HG03060 (cell line): ENCODE data around the gene ACOXL.

Experiments used
- ATAC-seq: cut with Tn5 transposase; IDR thresholded peaks from one replicate; pipeline ENCODE4 v1.9.1; 2021; ENCODE audit warnings: low read depth, moderate number of reproducible peaks; ENCODE audit not compliant: unreplicated experiment

ACOXL gene

GRCh38 chr2:110872521-110872920, 140.1 kb downstream of the ACOXL start:
- ATAC-seq = no peak

DNA sequence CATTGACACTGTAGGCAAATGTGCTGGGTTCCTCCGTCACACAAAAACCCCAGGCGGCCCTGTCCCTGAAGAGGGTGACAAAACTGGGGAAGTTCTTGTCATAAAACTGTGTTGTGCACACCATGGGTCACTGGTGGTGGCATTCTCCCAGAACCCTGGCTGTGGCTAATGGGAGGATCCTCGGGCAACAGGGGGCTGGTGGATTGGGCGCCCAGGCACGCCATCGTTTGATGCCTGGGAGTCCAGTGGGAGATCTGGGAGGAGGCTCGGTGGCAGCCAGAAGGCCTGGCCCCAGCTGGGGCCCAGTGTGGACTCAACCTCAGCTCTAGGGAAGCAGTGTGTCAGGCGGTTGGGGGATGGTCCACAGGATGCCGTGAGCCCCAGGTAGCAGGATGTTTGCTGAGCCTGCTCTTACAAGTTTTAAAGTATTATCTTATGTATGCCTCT, 140.7 kb downstream of the ACOXL start:
- no peak for ATAC-seq

GRCh38 chr2:110873597-110874452, 141.5 kb downstream of the ACOXL start:
- no peak for ATAC-seq

DNA sequence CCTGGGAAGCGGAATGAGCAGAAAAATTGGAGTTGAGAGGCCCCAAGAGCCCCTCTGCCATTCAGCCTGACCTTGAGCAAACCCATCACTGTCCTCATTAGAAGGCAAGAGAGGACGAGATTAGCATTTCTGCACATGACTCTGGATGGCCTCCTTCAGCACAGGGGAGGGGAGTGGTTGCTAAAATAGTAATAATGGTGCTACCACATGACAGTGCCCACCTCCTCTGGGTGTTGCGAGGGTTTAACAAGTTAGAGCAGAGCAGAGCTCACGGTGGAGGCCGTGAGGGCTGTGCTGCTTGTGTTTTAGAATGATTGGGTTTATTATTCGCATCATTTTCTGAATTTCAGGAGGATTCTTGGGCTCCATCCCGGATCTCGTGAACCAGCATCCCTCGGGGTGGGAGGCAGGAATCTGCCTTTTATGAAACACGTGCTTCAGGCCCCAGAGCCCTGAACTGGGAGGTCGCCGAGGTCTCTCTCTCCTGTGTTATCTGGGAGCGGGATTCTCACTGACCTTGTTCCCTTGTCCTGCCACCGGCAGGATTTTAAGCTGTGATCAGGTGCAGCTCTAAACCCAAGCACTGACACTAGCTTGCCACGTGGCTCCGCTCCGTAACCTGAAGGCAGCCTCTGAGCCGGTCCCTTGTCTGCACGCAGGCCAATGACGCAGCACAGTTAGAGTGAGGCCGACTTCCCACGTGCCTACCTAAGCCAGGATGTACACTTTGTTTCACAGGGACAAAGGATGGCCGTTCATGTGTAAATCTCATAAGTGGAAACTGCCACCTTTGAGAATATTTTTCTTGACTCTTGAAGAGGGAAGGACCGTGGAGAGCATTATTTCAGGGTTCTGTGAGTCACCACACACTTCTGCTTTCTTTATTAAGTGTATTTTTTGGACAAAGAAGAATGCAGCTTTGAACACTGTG, 142.3 kb downstream of the ACOXL start:
- peak; percentile 43 for ATAC-seq

DNA sequence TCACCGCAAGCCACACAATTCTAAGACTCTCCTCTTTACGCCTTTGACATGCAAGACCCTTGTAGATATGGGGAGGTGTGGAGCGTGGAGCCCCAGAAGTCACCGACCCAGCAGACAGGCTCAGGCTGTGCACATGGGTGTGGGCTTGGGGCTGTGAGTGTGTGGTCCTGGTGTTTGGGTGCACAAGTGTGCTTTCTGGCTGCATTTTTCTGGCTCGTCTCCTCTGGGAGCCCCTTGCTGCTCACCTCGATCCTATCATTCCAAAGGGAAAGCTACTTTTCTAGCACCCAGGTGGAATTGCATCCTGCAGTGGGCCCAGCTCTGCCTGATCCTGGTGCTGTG, 143.0 kb downstream of the ACOXL start:
- no peak for ATAC-seq

DNA sequence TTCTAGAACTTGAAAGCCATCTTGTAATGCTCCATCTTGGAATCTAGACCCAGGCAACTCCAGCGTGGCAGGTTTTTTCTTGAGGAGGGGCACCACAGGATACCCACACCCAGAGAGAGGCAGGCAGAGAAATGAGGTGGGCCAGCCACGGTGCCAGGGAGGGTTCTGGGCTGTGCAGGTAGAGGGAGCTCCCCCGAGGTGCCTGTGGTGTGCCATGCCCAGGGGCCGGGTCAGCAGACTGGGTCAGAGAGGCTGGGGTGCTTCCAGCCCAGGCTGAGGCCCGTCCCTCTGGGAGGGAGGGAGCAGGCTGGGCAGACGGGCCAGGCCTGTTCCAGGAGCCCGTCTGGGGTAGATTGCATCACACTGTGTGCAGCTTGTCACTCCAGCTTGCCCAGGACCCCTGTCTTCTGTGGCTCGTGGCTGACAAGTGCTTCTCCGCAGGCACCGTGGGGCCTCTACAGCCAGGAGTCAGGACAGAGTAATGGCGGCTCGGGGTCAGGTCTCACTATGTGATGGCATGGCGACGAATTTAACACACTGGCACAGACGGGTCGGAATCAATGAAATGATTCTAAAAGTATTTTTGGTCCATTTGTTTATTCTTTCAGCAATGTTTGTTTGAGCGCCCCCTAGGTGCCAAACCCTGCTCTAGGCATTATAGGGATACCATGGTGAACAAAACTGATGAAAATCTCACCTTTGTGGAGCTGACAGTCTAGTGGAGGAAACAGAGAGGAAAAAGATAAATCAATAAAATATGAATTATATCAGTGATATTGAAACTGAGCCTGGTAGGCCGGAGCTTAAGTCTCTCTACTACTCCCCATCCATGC, 144.0 kb downstream of the ACOXL start:
- ATAC-seq = no peak

DNA sequence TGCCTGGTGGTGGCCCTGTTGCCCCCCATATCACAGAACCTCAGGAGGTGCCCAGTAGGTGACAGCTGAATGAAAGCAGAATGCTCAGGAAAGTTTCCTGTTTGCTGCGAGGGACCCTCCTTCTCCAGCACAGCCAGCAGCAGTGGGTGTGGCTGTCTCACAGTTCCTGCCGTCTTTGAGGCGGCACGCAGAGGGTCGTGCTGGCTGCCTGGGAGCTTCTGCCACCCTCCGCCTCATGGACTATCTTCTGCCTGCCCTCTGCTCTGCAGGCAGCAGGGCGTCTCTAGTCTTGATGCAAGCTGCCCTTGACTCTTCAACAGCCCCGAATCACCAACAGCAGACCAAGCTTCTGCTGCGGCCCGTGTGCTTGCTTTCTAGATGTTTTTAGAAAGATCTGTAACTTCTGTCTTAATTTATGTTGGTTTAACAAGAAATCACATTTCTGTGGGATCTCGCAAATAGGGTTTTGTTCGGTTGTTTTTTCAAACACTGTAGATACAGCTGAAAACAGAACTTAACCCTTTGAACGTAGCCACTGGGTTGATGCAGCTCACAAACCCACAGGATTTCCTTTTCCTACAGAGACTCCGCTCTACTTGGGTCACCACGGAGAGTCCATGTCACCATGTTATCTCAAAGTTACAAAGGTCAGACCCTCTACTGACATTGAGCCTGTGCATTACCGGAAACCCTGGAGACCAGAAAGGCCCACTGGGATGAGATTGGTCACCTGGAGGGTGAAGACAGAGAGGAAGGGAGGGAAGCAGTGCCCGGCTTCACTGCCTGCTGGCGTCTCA, 144.9 kb downstream of the ACOXL start:
- no peak for ATAC-seq

GRCh38 chr2:110878150-110878549, 145.8 kb downstream of the ACOXL start:
- ATAC-seq = no peak

DNA sequence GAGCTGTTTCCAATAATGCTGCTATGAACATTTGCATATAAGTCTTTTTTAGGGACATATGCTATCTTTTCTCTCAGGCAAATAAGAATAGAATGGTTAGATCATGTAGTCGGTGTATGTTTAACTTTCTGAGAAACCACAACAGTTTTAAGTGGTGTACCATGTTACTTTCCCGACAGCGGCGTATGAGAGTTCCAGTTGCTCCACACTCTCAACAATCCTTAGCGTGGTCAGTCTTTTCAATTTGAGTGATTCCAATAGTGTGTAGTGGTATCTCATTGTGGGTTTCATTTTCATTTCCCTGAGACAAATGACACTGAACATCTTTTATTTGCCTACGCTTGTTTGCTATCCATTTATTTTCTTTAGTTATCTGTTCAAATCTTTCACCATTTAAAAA, 149.5 kb downstream of the ACOXL start:
- peak; percentile 80 for ATAC-seq

DNA sequence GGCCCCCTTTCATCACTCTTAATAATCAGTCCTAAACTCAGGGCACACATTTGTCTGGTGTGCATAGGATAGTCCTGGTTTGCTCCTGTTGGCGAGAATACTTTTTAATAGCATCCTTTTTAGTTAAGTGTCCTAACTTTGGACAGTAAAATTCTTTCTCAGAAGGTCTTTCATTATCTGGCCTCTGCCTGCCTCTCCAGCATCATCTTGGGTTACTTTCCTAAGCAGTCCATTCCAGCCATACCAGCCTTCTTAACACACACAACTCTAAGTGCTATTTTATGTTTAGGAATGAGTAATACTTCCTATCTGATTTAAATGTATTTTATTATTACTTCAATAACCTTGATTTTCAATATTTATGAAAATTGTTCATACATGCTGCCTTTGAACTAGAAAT, 151.0 kb downstream of the ACOXL start:
- ATAC-seq = no peak

GRCh38 chr2:110885256-110885655, 152.9 kb downstream of the ACOXL start:
- no peak for ATAC-seq

DNA sequence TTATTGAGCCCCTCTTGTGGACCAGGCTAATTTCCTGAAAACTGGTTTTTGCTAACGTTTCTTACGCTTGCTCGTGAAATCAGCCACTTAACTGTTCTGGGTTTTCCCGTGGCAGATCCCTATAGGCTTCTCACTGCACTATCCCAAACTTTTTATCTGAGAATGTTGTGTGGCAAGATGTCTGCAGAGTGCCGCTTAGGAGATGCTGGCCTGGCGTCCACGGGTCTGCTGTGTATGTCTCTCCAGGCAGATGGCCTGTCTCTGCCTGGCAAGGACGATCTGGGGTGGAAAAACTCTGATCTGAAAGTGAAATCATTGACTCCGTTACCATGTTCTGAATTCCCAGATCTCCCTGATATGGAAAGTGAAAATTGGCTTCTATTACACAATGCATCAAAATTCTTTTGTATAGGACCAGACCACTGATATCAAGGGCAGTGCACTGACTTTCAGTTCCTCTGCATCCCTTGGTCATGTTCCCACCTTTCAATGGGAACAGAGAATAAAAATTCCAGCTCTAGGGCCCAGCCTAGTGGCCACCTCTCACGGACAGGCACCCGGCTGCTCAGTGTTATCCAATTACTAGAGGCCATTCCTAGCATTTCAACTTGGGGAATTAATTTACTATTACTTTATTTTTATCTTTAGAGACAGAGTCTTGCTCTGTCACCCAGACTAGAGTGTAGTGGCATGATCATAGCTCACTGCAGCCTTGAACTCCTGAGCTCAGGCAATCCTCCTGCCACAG, 154.6 kb downstream of the ACOXL start:
- no peak for ATAC-seq

GRCh38 chr2:110888411-110888810, 156.0 kb downstream of the ACOXL start:
- no peak for ATAC-seq

- ATAC-seq = no peak
These were observed 159.3 kb downstream of the ACOXL start for GRCh38 chr2:110891626-110892025.

DNA sequence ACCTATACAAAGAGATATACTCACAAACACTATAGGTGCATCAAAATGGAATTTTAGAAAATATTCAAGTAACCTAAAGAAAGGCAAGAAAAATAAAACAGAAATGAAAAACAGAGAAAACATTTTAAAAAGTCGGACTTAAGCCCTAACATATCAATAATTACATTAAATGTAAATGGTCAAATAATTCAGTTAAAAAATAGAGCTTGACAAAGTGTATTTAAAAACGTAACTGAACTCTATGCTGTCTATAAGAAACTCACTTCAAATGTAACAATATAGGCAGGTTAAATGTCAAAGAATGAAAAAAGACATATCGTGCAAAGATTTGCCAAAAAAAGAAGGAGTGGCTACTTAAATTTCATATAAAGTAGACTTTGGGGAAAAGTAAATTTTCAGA, 163.9 kb downstream of the ACOXL start:
- no peak for ATAC-seq

DNA sequence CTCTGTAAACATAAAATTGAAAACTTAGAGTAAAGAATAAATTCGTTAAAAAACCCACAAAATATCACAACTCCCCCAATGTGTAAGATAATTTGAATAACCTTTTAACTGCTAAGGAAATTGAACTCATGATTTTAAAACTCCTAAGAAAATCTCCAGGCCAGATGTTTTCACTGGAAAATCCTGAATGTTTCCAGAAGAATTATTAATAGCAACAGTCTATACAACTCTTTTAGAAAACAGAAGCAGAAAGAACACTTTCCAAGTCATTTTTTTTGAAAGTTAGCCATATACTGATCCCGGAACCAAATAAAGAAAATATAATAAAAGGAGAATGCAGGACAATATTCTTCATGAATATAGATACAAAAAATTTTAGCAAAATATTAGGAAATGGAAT, 165.6 kb downstream of the ACOXL start:
- no peak for ATAC-seq

- no peak for ATAC-seq
These were observed 167.8 kb downstream of the ACOXL start for GRCh38 chr2:110900191-110900590.

- ATAC-seq = no peak
These were observed 171.2 kb downstream of the ACOXL start for GRCh38 chr2:110903548-110903947.

GRCh38 chr2:110904116-110904778, 171.9 kb downstream of the ACOXL start:
- ATAC-seq = no peak
